Osteocyte (in vitro differentiated cells): ENCODE measurements around the gene UGT1A1. TPM values are rescaled to one million over a fixed set of nuclear protein-coding genes. Genes with fewer than 3 reads are reported as not detected.

ENCODE experiments used
- DNase-seq: peaks from one replicate; pipeline ENCODE4 v3.0.0; 2021; ENCODE audit warnings: mixed read lengths; ENCODE audit not compliant: unreplicated experiment; ENCODE audit errors: extremely low spot score
- H3K27ac Mint-ChIP-seq: one replicate; pipeline ENCODE4 v1.8.0; 2021; ENCODE audit warnings: mild to moderate bottlenecking, mixed read lengths; ENCODE audit not compliant: unreplicated experiment
- H3K27me3 Mint-ChIP-seq: one replicate; pipeline ENCODE4 v1.8.0; 2021; ENCODE audit warnings: mixed read lengths; ENCODE audit not compliant: unreplicated experiment
- H3K36me3 Mint-ChIP-seq: one replicate; pipeline ENCODE4 v1.8.0; 2021; ENCODE audit warnings: mixed read lengths; ENCODE audit not compliant: unreplicated experiment
- H3K4me1 Mint-ChIP-seq: one replicate; pipeline ENCODE4 v1.8.0; 2021; ENCODE audit warnings: mixed read lengths; ENCODE audit not compliant: unreplicated experiment
- H3K4me3 Mint-ChIP-seq: one replicate; pipeline ENCODE4 v1.8.0; 2021; ENCODE audit warnings: mild to moderate bottlenecking, moderate library complexity, mixed read lengths; ENCODE audit not compliant: unreplicated experiment
- H3K9me3 Mint-ChIP-seq: one replicate; pipeline ENCODE4 v1.8.0; 2021; ENCODE audit warnings: mixed read lengths; ENCODE audit not compliant: unreplicated experiment
- total RNA-seq: library from RNA; stranded (reverse); gene quantifications from 2 replicates; pipeline ENCODE4 v1.2.1, GENCODE V29; 2021
- TF ChIP-seq, protein P1 (sequence below): fragments of 200-600 bp; sonication (generic); IDR thresholded peaks from 2 replicates; pipeline ENCODE4 v1.5.0; 2021; ENCODE audit warnings: antibody characterized with exemption, mild to moderate bottlenecking, moderate library complexity

UGT1A1 gene
- total RNA-seq, 1 donor from 2014 or later = not detected

DNA sequence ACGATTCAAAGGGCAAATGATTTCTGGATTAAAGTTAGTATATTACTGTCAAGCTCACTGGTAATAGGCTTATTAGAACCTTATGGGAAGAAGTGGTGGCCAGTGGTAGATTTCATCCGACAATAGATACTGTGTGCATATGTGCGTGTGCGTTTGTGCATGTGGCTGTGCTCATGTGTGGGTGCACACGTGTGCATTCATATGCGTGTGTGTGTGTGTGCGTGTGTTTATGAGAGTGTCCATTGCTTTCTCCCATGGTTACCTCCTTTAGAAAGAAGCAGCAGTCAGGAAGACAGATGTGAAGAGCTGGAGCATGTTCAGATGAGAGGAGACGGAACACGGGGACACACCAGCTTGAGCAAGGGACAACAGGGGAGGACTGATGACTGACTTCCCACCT is 9.2 kb downstream of the UGT1A1 start:
- Mint-ChIP-seq H3K27ac (no peak overlapping the region), H3K4me3 (no peak overlapping the region), H3K27me3 (peaks cover 20% of the 10 kb centered on the region), H3K4me1 (peaks cover 4% of the 10 kb centered on the region), H3K36me3 (no peaks in the 10 kb centered on the region), H3K9me3 (no peaks in the 10 kb centered on the region)
- no peak for DNase-seq
- TF ChIP-seq, protein P1, sequence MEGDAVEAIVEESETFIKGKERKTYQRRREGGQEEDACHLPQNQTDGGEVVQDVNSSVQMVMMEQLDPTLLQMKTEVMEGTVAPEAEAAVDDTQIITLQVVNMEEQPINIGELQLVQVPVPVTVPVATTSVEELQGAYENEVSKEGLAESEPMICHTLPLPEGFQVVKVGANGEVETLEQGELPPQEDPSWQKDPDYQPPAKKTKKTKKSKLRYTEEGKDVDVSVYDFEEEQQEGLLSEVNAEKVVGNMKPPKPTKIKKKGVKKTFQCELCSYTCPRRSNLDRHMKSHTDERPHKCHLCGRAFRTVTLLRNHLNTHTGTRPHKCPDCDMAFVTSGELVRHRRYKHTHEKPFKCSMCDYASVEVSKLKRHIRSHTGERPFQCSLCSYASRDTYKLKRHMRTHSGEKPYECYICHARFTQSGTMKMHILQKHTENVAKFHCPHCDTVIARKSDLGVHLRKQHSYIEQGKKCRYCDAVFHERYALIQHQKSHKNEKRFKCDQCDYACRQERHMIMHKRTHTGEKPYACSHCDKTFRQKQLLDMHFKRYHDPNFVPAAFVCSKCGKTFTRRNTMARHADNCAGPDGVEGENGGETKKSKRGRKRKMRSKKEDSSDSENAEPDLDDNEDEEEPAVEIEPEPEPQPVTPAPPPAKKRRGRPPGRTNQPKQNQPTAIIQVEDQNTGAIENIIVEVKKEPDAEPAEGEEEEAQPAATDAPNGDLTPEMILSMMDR = no peak

DNA sequence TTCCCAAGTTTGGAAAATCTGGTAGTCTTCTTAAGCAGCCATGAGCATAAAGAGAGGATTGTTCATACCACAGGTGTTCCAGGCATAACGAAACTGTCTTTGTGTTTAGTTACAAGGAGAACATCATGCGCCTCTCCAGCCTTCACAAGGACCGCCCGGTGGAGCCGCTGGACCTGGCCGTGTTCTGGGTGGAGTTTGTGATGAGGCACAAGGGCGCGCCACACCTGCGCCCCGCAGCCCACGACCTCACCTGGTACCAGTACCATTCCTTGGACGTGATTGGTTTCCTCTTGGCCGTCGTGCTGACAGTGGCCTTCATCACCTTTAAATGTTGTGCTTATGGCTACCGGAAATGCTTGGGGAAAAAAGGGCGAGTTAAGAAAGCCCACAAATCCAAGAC is 12.1 kb downstream of the UGT1A1 start:
- Mint-ChIP-seq H3K27ac (no peak overlapping the region), H3K9me3 (no peaks in the 10 kb centered on the region), H3K36me3 (no peaks in the 10 kb centered on the region), H3K4me3 (no peak overlapping the region), H3K4me1 (no peaks in the 10 kb centered on the region), H3K27me3 (peaks cover 21% of the 10 kb centered on the region)
- no peak for DNase-seq
- TF ChIP-seq, protein P1 = no peak

DNA sequence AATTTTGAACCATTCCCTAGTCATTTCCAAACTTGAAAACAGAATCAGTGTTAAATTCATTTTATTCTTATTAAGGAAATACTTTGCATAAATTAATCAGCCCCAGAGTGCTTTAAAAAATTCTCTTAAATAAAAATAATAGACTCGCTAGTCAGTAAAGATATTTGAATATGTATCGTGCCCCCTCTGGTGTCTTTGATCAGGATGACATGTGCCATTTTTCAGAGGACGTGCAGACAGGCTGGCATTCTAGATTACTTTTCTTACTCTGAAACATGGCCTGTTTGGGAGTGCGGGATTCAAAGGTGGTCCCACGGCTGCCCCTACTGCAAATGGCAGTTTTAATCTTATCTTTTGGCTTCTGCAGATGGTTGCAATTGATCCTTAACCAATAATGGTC is 12.5 kb downstream of the UGT1A1 start:
- no peak overlapping the region for H3K4me3 Mint-ChIP-seq
- H3K27me3 Mint-ChIP-seq = peaks cover 18% of the 10 kb centered on the region
- TF ChIP-seq, protein P1 = no peak
- no peaks in the 10 kb centered on the region for H3K36me3 Mint-ChIP-seq
- no peak for DNase-seq
- no peak overlapping the region for H3K27ac Mint-ChIP-seq
- H3K4me1 Mint-ChIP-seq = no peaks in the 10 kb centered on the region
- no peaks in the 10 kb centered on the region for H3K9me3 Mint-ChIP-seq

DNA sequence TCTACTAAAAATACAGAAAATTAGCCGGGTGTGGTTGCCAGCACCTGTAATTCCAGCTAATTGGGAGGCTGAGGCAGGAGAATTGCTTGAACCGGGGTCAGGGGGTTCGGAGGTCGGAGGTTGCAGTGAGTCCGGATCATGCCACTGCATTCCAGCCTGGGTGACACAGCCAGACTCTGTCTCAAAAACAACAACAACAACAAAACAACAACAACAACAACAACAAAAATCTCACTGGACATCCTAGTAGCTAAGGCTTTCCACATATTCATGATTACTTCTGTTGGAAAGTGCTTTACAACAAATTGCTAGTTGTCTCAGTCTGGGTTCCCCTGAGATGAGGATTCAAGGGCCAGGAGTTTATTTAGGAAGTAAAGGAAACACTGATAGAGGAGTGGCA is 13.8 kb downstream of the UGT1A1 start:
- TF ChIP-seq, protein P1 = no peak
- Mint-ChIP-seq H3K27me3 (peaks cover 12% of the 10 kb centered on the region), H3K4me1 (no peaks in the 10 kb centered on the region), H3K9me3 (peaks cover 7% of the 10 kb centered on the region), H3K36me3 (no peaks in the 10 kb centered on the region), H3K27ac (no peak overlapping the region), H3K4me3 (no peak overlapping the region)
- DNase-seq = no peak

DNA sequence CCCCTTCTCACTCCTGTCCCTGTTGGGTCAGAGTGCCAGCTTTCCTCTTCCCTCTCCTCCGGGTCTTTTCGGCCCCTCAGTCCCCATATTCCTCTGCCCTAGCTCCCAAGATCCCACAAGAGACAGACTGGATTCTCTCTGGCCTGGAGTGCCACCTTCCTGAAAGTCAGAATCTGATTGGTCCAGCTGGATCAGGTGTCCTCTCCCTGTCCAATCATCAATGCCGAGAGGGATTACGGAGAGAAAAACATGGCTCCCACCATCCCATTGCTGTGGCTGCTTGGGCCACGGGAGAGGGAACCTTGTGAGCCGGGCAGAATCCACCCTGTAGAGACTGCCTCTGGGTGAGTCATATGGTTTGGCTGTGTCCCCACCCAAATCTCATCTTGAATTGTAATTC is 15.3 kb downstream of the UGT1A1 start:
- H3K27me3 Mint-ChIP-seq = peaks cover 11% of the 10 kb centered on the region
- TF ChIP-seq, protein P1 = no peak
- H3K9me3 Mint-ChIP-seq = peaks cover 7% of the 10 kb centered on the region
- no peak overlapping the region for H3K4me3 Mint-ChIP-seq
- H3K36me3 Mint-ChIP-seq = no peaks in the 10 kb centered on the region
- H3K4me1 Mint-ChIP-seq = no peaks in the 10 kb centered on the region
- DNase-seq = no peak
- H3K27ac Mint-ChIP-seq = no peak overlapping the region
